DND-41 (cell line): ENCODE measurements around the gene APOC1.

Experiments used
- EZH2 ChIP-seq: IDR thresholded peaks from 3 replicates; pipeline ENCODE4 v1.6.1; 2012; ENCODE audit warnings: borderline replicate concordance, low read depth, mild to moderate bottlenecking, moderate library complexity, low read length, inconsistent platforms; ENCODE audit not compliant: severe bottlenecking
- TF ChIP-seq, protein P1 (sequence below): IDR thresholded peaks from 2 replicates; pipeline ENCODE4 v1.5.1; 2012; ENCODE audit warnings: borderline replicate concordance, low read length, moderate library complexity, mild to moderate bottlenecking; ENCODE audit not compliant: poor library complexity, severe bottlenecking; ENCODE audit errors: extremely low read depth

DNA sequence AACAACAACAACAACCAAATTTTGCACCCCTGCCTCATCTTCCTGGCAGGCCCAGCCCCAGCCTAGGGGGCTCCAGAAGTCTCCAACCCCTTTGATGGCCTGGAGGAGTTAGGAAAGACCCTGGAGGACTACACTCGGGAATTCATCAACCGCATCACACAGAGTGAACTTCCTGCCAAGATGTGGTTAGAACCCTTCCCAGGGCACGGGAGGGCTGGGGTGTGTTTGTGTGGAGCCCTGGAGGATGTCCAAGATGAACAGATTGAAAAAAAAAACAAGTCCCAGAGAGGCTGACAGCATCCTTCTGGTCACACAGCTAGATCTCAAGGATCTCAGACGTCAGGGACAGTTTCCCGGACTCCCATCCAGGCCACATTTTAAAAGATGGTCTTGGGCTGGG, 13.3 kb downstream of the APOC1 start:
- TF ChIP-seq, protein P1, sequence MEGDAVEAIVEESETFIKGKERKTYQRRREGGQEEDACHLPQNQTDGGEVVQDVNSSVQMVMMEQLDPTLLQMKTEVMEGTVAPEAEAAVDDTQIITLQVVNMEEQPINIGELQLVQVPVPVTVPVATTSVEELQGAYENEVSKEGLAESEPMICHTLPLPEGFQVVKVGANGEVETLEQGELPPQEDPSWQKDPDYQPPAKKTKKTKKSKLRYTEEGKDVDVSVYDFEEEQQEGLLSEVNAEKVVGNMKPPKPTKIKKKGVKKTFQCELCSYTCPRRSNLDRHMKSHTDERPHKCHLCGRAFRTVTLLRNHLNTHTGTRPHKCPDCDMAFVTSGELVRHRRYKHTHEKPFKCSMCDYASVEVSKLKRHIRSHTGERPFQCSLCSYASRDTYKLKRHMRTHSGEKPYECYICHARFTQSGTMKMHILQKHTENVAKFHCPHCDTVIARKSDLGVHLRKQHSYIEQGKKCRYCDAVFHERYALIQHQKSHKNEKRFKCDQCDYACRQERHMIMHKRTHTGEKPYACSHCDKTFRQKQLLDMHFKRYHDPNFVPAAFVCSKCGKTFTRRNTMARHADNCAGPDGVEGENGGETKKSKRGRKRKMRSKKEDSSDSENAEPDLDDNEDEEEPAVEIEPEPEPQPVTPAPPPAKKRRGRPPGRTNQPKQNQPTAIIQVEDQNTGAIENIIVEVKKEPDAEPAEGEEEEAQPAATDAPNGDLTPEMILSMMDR: no peak
- no peak for TF ChIP-seq EZH2
